Motor neuron (in vitro differentiated cells): Measurements from ENCODE around the gene USP38. TPM values are rescaled to one million over a fixed set of nuclear protein-coding genes. Genes with fewer than 3 reads are reported as not detected.
"Not testable (repeated sequence)": the region's sequence is repeated elsewhere in the genome, so short reads cannot be mapped to it uniquely, and the experiment has no call there.

Experiments
- ATAC-seq, 8 experiments: fragments of 200-7000 bp; cut with Tn5 transposase; replicated peaks in 6 of 8; 2 replicates each; pipeline ENCODE4 v1.8.0; 2021; ENCODE audit warnings: mild to moderate bottlenecking in 8 of 8, moderate library complexity in 8 of 8
- H3K27ac ChIP-seq, 2 donors: fragments of 250-450 bp; sonication (Bioruptor Pico); 2 replicates each; pipeline ENCODE4 v1.9.0; 2021; ENCODE audit warnings: antibody characterized with exemption in 2 of 2, mild to moderate bottlenecking in 2 of 2, moderate library complexity in 1 of 2
- H3K4me1 ChIP-seq, 2 donors: fragments of 250-450 bp; sonication (Bioruptor Pico); replicated peaks in 1 of 2; 2 replicates each; pipeline ENCODE4 v1.6.1; 2021; ENCODE audit warnings: antibody characterized with exemption in 2 of 2, mild to moderate bottlenecking in 2 of 2, moderate library complexity in 1 of 2
- H3K4me3 ChIP-seq, 5 donors: fragments of 250-450 bp; sonication (Bioruptor Pico); 2 replicates each; pipeline ENCODE4 v1.9.0; 2021; ENCODE audit warnings: antibody characterized with exemption in 5 of 5, mild to moderate bottlenecking in 5 of 5, moderate library complexity in 4 of 5
- WGBS, 10 experiments: fragments of 450-650 bp; shearing (Covaris generic); methylation state at CpG; one replicate each; pipeline ENCODE4 v1.0.0; 2022; 5-methylcytosine and 5-hydroxymethylcytosine counted together
- in situ Hi-C, 9 experiments: fragments of 400-800 bp; cut with MboI; loops; one replicate each; pipeline ENCODE4 v1.15.0; 2021; ENCODE audit warnings: low sequenced_read_pairs in 9 of 9, low pct_unique_long_range_greater_than_20kb in 2 of 9; ENCODE audit not compliant: unreplicated experiment in 9 of 9
- total RNA-seq, 8 experiments: library from RNA; unstranded; fragments of 300-600 nt; gene quantifications; 2 replicates each; pipeline versions ENCODE4 v1.2.3 to v1.2.4, GENCODE V29; 2022

The USP38 gene
- total RNA-seq, 8 experiments from 2014 or later = 13.0 to 20.5 (median 15.8) TPM

- no peak overlapping the region for H3K4me3 ChIP-seq
- H3K27ac ChIP-seq = no peak overlapping the region
- H3K4me1 ChIP-seq = no peaks in the 10 kb centered on the region
- peak in 1 of 8 experiments; percentile 55 for ATAC-seq
- in situ Hi-C loops = no loop called here
- WGBS, 10 experiments = 0 to 70% (median 57%) methylated on average over 1 of the region's 1 CpG; no CpG with 5 or more reads in 1 of the 10 experiments
Measured at GRCh38 chr4:143251779-143252178, 67.1 kb downstream of the USP38 start.

- 60 to 100% (median 84%) methylated on average over 1 to 3 of the region's 3 CpGs; no CpG with 5 or more reads in 1 of the 10 experiments for WGBS, 10 experiments
- Histone ChIP-seq H3K27ac (no peak overlapping the region), H3K4me3 (no peak overlapping the region), H3K4me1 (no peaks in the 10 kb centered on the region)
- in situ Hi-C loops = no loop called here
- ATAC-seq = no peak
Measured at GRCh38 chr4:143252478-143252877, 67.8 kb downstream of the USP38 start.

- H3K27ac ChIP-seq = no peak overlapping the region
- in situ Hi-C loops = no loop called here
- no peaks in the 10 kb centered on the region for H3K4me1 ChIP-seq
- 67 to 100% (median 98%) methylated on average over 1 to 2 of the region's 2 CpGs; no CpG with 5 or more reads in 2 of the 10 experiments for WGBS, 10 experiments
- no peak for ATAC-seq
- H3K4me3 ChIP-seq = no peak overlapping the region
Measured at GRCh38 chr4:143253166-143253565, 68.4 kb downstream of the USP38 start.

GRCh38 chr4:143254491-143255226 lies 69.9 kb downstream of the USP38 start:
- Histone ChIP-seq H3K4me1 (no peaks in the 10 kb centered on the region), H3K27ac (no peak overlapping the region), H3K4me3 (no peak overlapping the region)
- in situ Hi-C loops = no loop called here
- peak in 3 of 8 experiments; percentile 48 to 74 (median 72) for ATAC-seq
- WGBS, 10 experiments = 0 to 100% (median 73%) methylated on average over 1 to 5 of the region's 5 CpGs; no CpG with 5 or more reads in 1 of the 10 experiments

- H3K4me1 ChIP-seq = no peaks in the 10 kb centered on the region
- 88 to 100% (median 93%) methylated on average over 1 to 2 of the region's 2 CpGs; no CpG with 5 or more reads in 3 of the 10 experiments for WGBS, 10 experiments
- H3K4me3 ChIP-seq = no peak overlapping the region
- no peak overlapping the region for H3K27ac ChIP-seq
- ATAC-seq = no peak
- in situ Hi-C loops = no loop called here
Measured at GRCh38 chr4:143256456-143256855, 71.7 kb downstream of the USP38 start.

- peak in 2 of 8 experiments; percentile 57 to 72 for ATAC-seq
- no peaks in the 10 kb centered on the region for H3K4me1 ChIP-seq
- H3K4me3 ChIP-seq = no peak overlapping the region
- no peak overlapping the region for H3K27ac ChIP-seq
- in situ Hi-C loops = no loop called here
Measured at GRCh38 chr4:143257356-143257755, 72.6 kb downstream of the USP38 start.

GRCh38 chr4:143260750-143261149 lies 76.0 kb downstream of the USP38 start:
- WGBS, 10 experiments = 30 to 100% (median 66%) methylated on average over 1 to 3 of the region's 3 CpGs
- Histone ChIP-seq H3K4me1 (peaks cover 2 to 4% of the 10 kb centered on the region in 2 donors), H3K27ac (no peak overlapping the region), H3K4me3 (no peak overlapping the region)
- in situ Hi-C loops = no loop called here
- no peak for ATAC-seq

GRCh38 chr4:143262838-143263237 lies 78.1 kb downstream of the USP38 start:
- ATAC-seq = peak in 1 of 8 experiments; percentile 26
- in situ Hi-C loops = no loop called here
- Histone ChIP-seq H3K27ac (no peak overlapping the region), H3K4me3 (no peak overlapping the region), H3K4me1 (peaks cover 2 to 4% of the 10 kb centered on the region in 2 donors)
- 0 to 40% (median 0%) methylated on average over 1 of the region's 1 CpG; no CpG with 5 or more reads in 4 of the 10 experiments for WGBS, 10 experiments

GRCh38 chr4:143267690-143268089 lies 83.0 kb downstream of the USP38 start:
- H3K27ac ChIP-seq, H3K4me1 ChIP-seq, H3K4me3 ChIP-seq, ATAC-seq, in situ Hi-C loops: not testable (repeated sequence)
- WGBS, 10 experiments = 90 to 100% (median 100%) methylated on average over 1 to 2 of the region's 2 CpGs; no CpG with 5 or more reads in 6 of the 10 experiments

- 6 to 100% (median 79%) methylated on average over 1 to 2 of the region's 2 CpGs; no CpG with 5 or more reads in 2 of the 10 experiments for WGBS, 10 experiments
- H3K4me3 ChIP-seq = no peak overlapping the region
- in situ Hi-C loops = no loop called here
- ATAC-seq = no peak
- H3K4me1 ChIP-seq = no peaks in the 10 kb centered on the region
- H3K27ac ChIP-seq = no peak overlapping the region
Measured at GRCh38 chr4:143270256-143270838, 85.6 kb downstream of the USP38 start.

Other genes with a start within 250 kb of the USP38 start
- gene GAB1, start 152.0 kb downstream of the USP38 start, total RNA-seq = 10 to 100 TPM in 6 of 8 experiments, 1 to 10 TPM in 2; 7.5 to 73.2 (median 14.8) TPM